GM12865 (cell line): ENCODE results near the gene HPN.

Source experiments
- DNase-seq: peaks from one replicate; pipeline ENCODE4 v3.0.0; 2010; ENCODE audit warnings: low read depth
- H3K4me3 ChIP-seq: 2 replicates; pipeline ENCODE4 v1.5.1; 2011; ENCODE audit warnings: mild to moderate bottlenecking, low read depth, low read length, control low read depth
- CTCF ChIP-seq: IDR thresholded peaks from 2 replicates; pipeline ENCODE4 v1.5.1; 2011; ENCODE audit warnings: low read length, control low read depth, low read depth, inconsistent platforms; ENCODE audit not compliant: insufficient read depth; ENCODE audit errors: missing control alignments

The HPN gene

GRCh38 chr19:35104361-35104760, 62.8 kb downstream of the HPN start:
- no peak for TF ChIP-seq CTCF
- DNase-seq: no peak
- no peak overlapping the region for H3K4me3 ChIP-seq

GRCh38 chr19:35105047-35105410, 63.5 kb downstream of the HPN start:
- no peak for DNase-seq
- TF ChIP-seq CTCF: no peak
- H3K4me3 ChIP-seq: no peak overlapping the region

GRCh38 chr19:35105411-35106290, 64.1 kb downstream of the HPN start:
- no peak overlapping the region for H3K4me3 ChIP-seq
- no peak for DNase-seq
- no peak for TF ChIP-seq CTCF

GRCh38 chr19:35106291-35106583, 64.7 kb downstream of the HPN start:
- no peak for DNase-seq
- no peak overlapping the region for H3K4me3 ChIP-seq
- TF ChIP-seq CTCF: no peak

GRCh38 chr19:35106898-35107541, 65.5 kb downstream of the HPN start:
- TF ChIP-seq CTCF: no peak
- DNase-seq: no peak
- H3K4me3 ChIP-seq: no peak overlapping the region

GRCh38 chr19:35107545-35107944, 66.0 kb downstream of the HPN start:
- no peak for DNase-seq
- no peak for TF ChIP-seq CTCF
- H3K4me3 ChIP-seq: no peak overlapping the region
